Bronchial epithelial cell (primary cell): Measurements from ENCODE around the gene NKX2-3. TPM values are rescaled to one million over a fixed set of nuclear protein-coding genes. Genes with fewer than 3 reads are reported as not detected.

Experiments used
- DNase-seq: peaks from one replicate; pipeline ENCODE4 v3.0.0-alpha.2; 2010; ENCODE audit warnings: low read depth
- FAIRE-seq: peaks from 2 replicates; lab custom pipeline; 2011; peaks lifted over from hg19 to GRCh38; lab: Jason Lieb, UNC
- H3K27me3 ChIP-seq: 2 replicates; pipeline ENCODE4 v1.5.1; 2011; ENCODE audit warnings: low read length; ENCODE audit not compliant: control insufficient read depth, insufficient read depth
- H3K36me3 ChIP-seq: 2 replicates; pipeline ENCODE4 v1.5.1; 2011; ENCODE audit warnings: low read length; ENCODE audit not compliant: control insufficient read depth, insufficient read depth
- H3K4me3 ChIP-seq: 2 replicates; pipeline ENCODE4 v1.5.1; 2011; ENCODE audit warnings: mild to moderate bottlenecking, low read depth, low read length, control low read depth
- CTCF ChIP-seq: IDR thresholded peaks from 2 replicates; pipeline ENCODE4 v1.5.1; 2011; ENCODE audit warnings: mild to moderate bottlenecking, moderate library complexity, low read length, control low read depth, inconsistent platforms; ENCODE audit not compliant: insufficient read depth, severe bottlenecking
- total RNA-seq: library from RNA; depleted of rRNA; stranded (reverse); fragments of >200 nt; gene quantifications from 2 replicates; pipeline ENCODE4 v1.2.1, GENCODE V29; 2014

The NKX2-3 gene
- total RNA-seq, 1 donor from 2014 or later, result not detected

- Histone ChIP-seq H3K27me3 (peaks cover 57% of the 10 kb centered on the region), H3K4me3 (no peak overlapping the region), H3K36me3 (no peaks in the 10 kb centered on the region)
- FAIRE-seq (no peak), DNase-seq (no peak)
- no peak for TF ChIP-seq CTCF
Observed at GRCh38 chr10:99520847-99521764, 11.6 kb upstream of the NKX2-3 start.

DNA sequence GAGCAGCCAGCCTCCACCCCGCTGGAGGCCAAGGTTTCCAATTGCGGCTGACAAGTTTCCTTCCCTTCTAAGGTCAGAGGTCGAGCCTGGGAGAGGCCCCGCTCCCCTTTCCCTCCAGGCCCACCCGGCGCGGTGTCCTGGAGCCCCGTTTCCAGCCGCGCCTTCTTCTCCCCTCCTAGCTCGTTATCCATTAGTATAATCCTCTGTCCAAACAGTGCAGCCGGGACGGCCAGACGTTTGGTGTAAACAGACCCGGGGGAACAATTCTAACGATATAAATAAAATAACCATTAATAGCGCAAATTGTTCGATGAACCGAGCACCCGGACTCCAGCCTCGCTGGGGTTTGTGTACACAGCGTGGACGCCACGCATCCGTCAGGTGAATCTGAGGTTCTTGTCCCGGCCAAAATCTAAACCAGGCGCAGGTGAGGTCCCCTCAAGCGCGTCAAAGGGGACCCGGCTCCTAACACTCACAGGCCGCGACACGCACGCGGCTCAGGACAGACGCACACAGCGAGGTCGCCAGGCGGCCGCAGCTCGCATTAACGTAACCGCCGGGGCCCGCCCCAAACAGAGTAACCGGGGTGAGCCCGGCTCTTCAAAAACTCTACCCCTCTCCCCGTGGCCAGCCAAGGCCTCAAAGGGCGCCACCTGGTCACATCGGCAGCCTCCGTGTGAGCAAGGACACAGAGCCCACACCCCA lies 10.8 kb upstream of the NKX2-3 start:
- Histone ChIP-seq H3K27me3 (peaks cover 64% of the 10 kb centered on the region), H3K36me3 (no peaks in the 10 kb centered on the region), H3K4me3 (no peak overlapping the region)
- no peak for DNase-seq
- FAIRE-seq, result no peak
- TF ChIP-seq CTCF, result no peak

- Histone ChIP-seq H3K36me3 (no peaks in the 10 kb centered on the region), H3K27me3 (peaks cover 72% of the 10 kb centered on the region), H3K4me3 (no peak overlapping the region)
- no peak for TF ChIP-seq CTCF
- DNase-seq (no peak), FAIRE-seq (no peak)
Observed at GRCh38 chr10:99522470-99523250, 10.1 kb upstream of the NKX2-3 start.

DNA sequence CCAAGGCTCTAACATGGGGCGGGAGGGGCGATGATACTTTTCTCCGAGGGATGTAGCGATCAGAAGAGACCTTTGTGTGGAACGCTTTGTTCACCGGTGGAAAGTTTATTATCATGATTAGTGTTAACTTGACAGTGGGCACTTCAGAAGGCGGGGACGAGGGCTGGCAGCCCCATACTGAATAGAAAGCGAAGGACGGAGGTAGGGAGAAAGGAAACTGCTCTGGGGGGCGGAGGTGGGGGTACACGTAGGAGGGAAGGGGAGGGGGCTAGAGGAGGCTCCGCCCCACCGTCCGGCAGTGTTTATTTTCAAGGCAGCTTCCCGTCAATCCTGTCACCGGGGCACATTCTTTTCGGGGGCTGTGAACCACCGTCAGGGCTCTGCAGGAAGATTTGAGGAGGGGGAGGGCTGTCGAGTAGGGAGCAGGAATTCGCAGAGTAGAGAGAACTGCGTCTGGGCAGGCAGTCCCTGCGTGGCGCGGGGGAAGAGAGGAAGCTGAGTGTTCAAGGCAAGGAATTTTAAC lies 9.4 kb upstream of the NKX2-3 start:
- Histone ChIP-seq H3K36me3 (no peaks in the 10 kb centered on the region), H3K27me3 (peaks cover 76% of the 10 kb centered on the region), H3K4me3 (no peak overlapping the region)
- DNase-seq (no peak), FAIRE-seq (no peak)
- no peak for TF ChIP-seq CTCF

DNA sequence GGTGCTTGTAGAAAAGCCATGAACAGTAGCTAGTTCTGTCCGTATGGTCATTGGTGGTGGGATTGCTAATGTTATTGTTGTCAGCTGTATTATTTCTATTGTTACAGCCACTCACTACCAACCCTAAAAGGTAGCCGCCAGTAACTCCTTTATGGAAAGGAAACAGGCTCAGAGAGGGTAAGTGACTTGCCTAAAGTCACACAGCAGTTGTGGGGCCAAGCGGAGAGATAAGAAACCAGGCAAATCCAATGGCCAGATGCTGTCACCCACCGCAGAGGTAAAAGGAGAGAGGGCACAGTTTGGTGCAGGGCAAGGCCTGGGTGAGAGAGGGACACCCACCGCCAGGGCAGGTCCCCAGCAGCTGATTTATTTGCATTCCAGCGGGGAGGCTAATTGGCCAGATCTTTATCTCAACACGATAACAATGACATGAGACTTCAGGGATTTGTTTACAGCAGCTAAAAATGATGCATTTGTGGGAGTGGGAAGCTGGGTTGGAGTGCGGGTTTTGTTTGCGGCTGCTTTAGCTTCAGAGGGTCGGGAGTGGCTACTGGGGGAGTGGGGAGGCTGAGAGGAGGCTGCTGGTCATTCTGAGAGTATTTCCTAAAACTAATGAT lies 8.6 kb upstream of the NKX2-3 start:
- peaks cover 74% of the 10 kb centered on the region for H3K27me3 ChIP-seq
- FAIRE-seq (no peak), DNase-seq (no peak)
- no peak for TF ChIP-seq CTCF
- no peaks in the 10 kb centered on the region for H3K36me3 ChIP-seq
- H3K4me3 ChIP-seq, result no peak overlapping the region
